Osteocyte (in vitro differentiated cells): Measurements from ENCODE around the gene MUC20. TPM values are rescaled to one million over a fixed set of nuclear protein-coding genes. Genes with fewer than 3 reads are reported as not detected.

Experiments used
- DNase-seq: peaks from one replicate; pipeline ENCODE4 v3.0.0; 2021; ENCODE audit warnings: mixed read lengths; ENCODE audit not compliant: unreplicated experiment; ENCODE audit errors: extremely low spot score
- H3K27ac Mint-ChIP-seq: one replicate; pipeline ENCODE4 v1.8.0; 2021; ENCODE audit warnings: mild to moderate bottlenecking, mixed read lengths; ENCODE audit not compliant: unreplicated experiment
- H3K27me3 Mint-ChIP-seq: one replicate; pipeline ENCODE4 v1.8.0; 2021; ENCODE audit warnings: mixed read lengths; ENCODE audit not compliant: unreplicated experiment
- H3K36me3 Mint-ChIP-seq: one replicate; pipeline ENCODE4 v1.8.0; 2021; ENCODE audit warnings: mixed read lengths; ENCODE audit not compliant: unreplicated experiment
- H3K4me1 Mint-ChIP-seq: one replicate; pipeline ENCODE4 v1.8.0; 2021; ENCODE audit warnings: mixed read lengths; ENCODE audit not compliant: unreplicated experiment
- H3K4me3 Mint-ChIP-seq: one replicate; pipeline ENCODE4 v1.8.0; 2021; ENCODE audit warnings: mild to moderate bottlenecking, moderate library complexity, mixed read lengths; ENCODE audit not compliant: unreplicated experiment
- H3K9me3 Mint-ChIP-seq: one replicate; pipeline ENCODE4 v1.8.0; 2021; ENCODE audit warnings: mixed read lengths; ENCODE audit not compliant: unreplicated experiment
- CTCF ChIP-seq: fragments of 200-600 bp; sonication (generic); IDR thresholded peaks from 2 replicates; pipeline ENCODE4 v1.5.0; 2021; ENCODE audit warnings: antibody characterized with exemption, mild to moderate bottlenecking, moderate library complexity
- total RNA-seq: library from RNA; stranded (reverse); gene quantifications from 2 replicates; pipeline ENCODE4 v1.2.1, GENCODE V29; 2021

The MUC20 gene
- total RNA-seq, 1 donor from 2014 or later, result 7.6 TPM

GRCh38 chr3:195762249-195762585, 41.4 kb downstream of the MUC20 start:
- Mint-ChIP-seq H3K36me3 (no peaks in the 10 kb centered on the region), H3K9me3 (no peaks in the 10 kb centered on the region), H3K27me3 (peaks cover 22% of the 10 kb centered on the region), H3K27ac (no peak overlapping the region), H3K4me3 (no peak overlapping the region), H3K4me1 (no peaks in the 10 kb centered on the region)
- no peak for TF ChIP-seq CTCF
- DNase-seq, result no peak

- no peak for DNase-seq
- no peaks in the 10 kb centered on the region for H3K36me3 Mint-ChIP-seq
Observed at GRCh38 chr3:195762611-195763010, 41.8 kb downstream of the MUC20 start.

GRCh38 chr3:195763076-195763830, 42.5 kb downstream of the MUC20 start:
- no peaks in the 10 kb centered on the region for H3K4me1 Mint-ChIP-seq
- no peak for DNase-seq
- no peak for TF ChIP-seq CTCF
- H3K9me3 Mint-ChIP-seq, result no peaks in the 10 kb centered on the region
- H3K27me3 Mint-ChIP-seq, result peaks cover 14% of the 10 kb centered on the region
- H3K27ac Mint-ChIP-seq, result no peak overlapping the region
- no peak overlapping the region for H3K4me3 Mint-ChIP-seq
- H3K36me3 Mint-ChIP-seq, result no peaks in the 10 kb centered on the region

More at GRCh38 chr3:195762611-195763010, 41.8 kb downstream of the MUC20 start:
- no peaks in the 10 kb centered on the region for H3K4me1 Mint-ChIP-seq
- no peaks in the 10 kb centered on the region for H3K9me3 Mint-ChIP-seq
- TF ChIP-seq CTCF, result no peak
- H3K4me3 Mint-ChIP-seq, result no peak overlapping the region
- no peak overlapping the region for H3K27ac Mint-ChIP-seq
- peaks cover 20% of the 10 kb centered on the region for H3K27me3 Mint-ChIP-seq

GRCh38 chr3:195763843-195764825, 43.4 kb downstream of the MUC20 start:
- Mint-ChIP-seq H3K27me3 (peaks cover 9% of the 10 kb centered on the region), H3K9me3 (no peaks in the 10 kb centered on the region), H3K4me3 (no peak overlapping the region), H3K27ac (no peak overlapping the region), H3K4me1 (no peaks in the 10 kb centered on the region), H3K36me3 (no peaks in the 10 kb centered on the region)
- no peak for DNase-seq
- no peak for TF ChIP-seq CTCF
